B cell (primary cell): ENCODE results near the gene CTIF.

Source experiments
- EZH2 ChIP-seq: IDR thresholded peaks from 2 replicates; pipeline ENCODE4 v1.6.1; 2012; ENCODE audit warnings: borderline replicate concordance, low read depth, mild to moderate bottlenecking, moderate library complexity, low read length; ENCODE audit not compliant: insufficient read depth, poor library complexity, severe bottlenecking
- TF ChIP-seq, protein P1 (sequence below): fragments of 200-600 bp; IDR thresholded peaks from one replicate; pipeline ENCODE4 v1.8.0; 2022; ENCODE audit warnings: antibody characterized with exemption, mild to moderate bottlenecking

DNA sequence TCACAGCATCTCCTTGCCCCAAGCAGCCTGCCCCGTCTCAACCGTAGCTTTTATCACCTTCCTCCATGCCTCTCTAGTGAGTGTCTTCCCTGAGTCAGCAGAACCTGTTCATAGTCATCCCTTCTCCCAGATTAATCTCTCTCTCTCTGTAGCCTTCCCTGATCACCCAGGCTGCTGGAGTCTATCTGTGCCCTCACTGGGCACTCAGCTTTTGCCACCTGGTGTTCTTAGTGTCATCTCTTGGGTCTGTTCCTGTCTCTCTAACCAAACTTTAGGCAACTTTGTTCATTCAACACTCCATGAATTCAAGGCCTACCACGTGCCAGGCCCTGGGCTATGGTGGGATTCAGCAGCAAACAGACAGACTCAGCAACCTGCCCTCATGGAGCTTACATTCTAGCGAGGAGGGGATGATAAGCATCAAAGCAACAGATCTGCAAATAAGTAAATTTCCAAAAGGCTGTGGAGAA, 252.8 kb downstream of the CTIF start:
- TF ChIP-seq, protein P1, sequence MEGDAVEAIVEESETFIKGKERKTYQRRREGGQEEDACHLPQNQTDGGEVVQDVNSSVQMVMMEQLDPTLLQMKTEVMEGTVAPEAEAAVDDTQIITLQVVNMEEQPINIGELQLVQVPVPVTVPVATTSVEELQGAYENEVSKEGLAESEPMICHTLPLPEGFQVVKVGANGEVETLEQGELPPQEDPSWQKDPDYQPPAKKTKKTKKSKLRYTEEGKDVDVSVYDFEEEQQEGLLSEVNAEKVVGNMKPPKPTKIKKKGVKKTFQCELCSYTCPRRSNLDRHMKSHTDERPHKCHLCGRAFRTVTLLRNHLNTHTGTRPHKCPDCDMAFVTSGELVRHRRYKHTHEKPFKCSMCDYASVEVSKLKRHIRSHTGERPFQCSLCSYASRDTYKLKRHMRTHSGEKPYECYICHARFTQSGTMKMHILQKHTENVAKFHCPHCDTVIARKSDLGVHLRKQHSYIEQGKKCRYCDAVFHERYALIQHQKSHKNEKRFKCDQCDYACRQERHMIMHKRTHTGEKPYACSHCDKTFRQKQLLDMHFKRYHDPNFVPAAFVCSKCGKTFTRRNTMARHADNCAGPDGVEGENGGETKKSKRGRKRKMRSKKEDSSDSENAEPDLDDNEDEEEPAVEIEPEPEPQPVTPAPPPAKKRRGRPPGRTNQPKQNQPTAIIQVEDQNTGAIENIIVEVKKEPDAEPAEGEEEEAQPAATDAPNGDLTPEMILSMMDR, result no peak
- TF ChIP-seq EZH2, result no peak
